HG02588 (cell line): Measurements from ENCODE around the gene CDCA3.

Experiments
- ATAC-seq: cut with Tn5 transposase; IDR thresholded peaks from one replicate; pipeline ENCODE4 v1.9.1; 2021; ENCODE audit warnings: mild to moderate bottlenecking, moderate library complexity; ENCODE audit not compliant: unreplicated experiment

The CDCA3 gene

DNA sequence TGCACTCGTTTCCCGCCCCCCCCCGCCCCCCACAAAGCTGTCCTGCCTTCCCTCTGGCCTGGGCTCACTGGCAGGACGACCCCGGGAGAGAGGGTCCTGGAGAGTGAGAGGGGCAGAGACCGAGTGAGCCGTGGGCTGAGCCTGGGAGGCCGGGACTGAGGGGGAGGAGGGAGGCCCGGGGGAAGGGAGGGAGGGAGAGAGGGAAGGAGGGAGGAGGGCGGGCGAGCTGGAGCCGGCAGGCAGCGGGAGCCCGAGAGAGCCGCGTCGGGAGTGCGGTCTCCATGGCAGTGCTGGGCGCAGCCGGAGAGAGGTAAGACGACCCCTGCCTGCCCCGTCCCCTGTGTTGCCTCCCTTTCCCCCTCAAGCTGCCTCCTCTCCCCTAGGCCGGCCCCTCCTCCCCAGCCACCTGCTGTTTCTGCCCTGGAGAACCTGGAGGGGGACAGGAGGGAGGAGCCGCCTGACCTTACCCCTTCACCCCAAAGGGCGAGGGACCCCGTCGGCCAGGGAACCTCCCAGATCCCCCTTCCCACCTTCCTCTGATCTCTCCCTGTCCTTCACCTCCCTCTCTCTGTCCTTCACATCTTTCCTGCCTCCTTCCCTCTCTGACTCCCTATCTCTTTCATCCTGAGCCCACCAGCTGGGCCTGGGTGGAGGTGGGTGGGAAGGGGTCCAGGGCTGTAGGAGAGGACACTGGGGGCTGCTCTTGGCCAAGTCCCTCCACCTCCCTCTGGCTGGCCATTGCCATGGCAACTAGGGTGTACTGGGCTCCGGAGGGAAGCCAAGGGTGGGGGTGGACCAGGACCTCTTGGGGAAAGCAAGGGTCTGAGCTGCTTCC lies 29.3 kb downstream of the CDCA3 start, which contains the start of gene GPR162:
Gene GPR162 (plus strand): TSS at position 231 of the 835 bp plus-strand sequence. CDS start 2,078 bp downstream, outside the sequence.
- ATAC-seq, result no peak

- ATAC-seq, result no peak
Observed at GRCh38 chr12:6820166-6820565, 30.9 kb downstream of the CDCA3 start.

DNA sequence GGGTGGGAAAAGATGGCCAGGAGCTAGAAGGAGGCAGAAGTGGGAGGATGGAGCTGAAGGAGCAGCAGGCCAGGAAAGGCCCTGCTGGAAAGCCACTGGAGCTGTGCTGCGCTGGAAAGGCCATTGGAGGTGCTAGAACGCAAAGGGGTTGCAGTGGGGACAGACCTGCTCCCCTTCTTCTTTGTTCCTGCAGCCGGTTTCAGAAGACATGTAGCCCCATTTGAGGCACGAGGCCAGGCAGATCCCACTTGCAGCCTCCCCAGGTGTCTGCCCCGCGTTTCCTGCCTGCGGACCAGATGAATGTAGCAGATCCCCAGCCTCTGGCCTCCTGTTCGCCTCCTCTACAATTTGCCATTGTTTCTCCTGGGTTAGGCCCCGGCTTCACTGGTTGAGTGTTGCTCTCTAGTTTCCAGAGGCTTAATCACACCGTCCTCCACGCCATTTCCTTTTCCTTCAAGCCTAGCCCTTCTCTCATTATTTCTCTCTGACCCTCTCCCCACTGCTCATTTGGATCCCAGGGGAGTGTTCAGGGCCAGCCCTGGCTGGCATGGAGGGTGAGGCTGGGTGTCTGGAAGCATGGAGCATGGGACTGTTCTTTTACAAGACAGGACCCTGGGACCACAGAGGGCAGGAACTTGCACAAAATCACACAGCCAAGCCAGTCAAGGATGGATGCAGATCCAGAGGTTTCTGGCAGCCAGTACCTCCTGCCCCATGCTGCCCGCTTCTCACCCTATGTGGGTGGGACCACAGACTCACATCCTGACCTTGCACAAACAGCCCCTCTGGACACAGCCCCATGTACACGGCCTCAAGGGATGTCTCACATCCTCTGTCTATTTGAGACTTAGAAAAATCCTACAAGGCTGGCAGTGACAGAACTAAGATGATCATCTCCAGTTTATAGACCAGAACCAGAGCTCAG lies 31.7 kb downstream of the CDCA3 start:
- no peak for ATAC-seq

DNA sequence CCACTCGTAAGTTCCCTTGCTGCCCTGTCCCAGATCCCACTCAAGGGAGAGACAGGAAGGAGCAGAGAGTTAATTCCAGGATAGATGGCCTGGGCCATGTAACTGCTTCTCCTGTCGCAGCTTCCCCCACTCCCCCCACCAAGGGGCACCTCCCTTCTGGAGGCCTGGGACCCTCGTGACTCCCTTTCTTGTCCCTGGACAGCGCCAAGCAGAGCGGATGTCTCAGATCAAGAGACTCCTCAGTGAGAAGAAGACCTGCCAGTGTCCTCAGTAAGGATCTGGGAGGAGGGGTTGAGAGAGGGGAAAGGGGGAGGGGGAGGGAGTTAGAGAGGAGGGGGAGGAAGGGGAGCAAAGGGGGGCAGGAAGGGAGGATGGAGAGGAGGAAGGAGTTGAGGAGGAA lies 32.4 kb downstream of the CDCA3 start:
- ATAC-seq, result no peak

DNA sequence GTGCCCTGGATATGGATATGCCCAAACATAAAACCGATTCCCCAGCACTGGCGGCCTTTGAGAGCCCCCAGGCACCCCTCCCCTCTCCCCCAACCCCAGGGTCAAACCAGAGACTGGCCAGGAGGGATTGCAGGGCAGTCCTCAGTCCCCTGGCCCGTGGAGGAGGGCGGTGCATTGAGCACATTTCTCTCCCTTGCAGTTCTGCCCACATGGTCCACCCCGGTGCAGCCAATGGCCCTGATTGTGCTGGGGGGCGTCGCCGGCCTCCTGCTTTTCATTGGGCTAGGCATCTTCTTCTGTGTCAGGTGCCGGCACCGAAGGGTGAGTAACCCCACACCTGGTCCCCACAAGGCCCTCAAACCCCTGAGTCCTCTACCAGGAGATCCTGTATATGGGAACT lies 32.9 kb downstream of the CDCA3 start:
- no peak for ATAC-seq

GRCh38 chr12:6817662-6818157 lies 33.4 kb downstream of the CDCA3 start:
- no peak for ATAC-seq

DNA sequence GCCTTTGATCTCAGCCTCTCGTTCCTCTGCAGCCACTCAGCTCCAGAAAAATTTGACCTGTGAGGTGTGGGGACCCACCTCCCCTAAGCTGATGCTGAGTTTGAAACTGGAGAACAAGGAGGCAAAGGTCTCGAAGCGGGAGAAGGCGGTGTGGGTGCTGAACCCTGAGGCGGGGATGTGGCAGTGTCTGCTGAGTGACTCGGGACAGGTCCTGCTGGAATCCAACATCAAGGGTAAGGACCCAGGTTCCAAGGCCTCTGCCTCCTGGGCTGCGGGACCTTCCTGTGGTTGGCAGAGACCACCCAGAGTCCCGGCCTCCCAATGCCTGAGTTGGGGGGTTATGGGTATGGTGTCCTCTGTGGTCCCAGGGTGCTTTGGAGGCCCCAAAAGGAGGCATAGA lies 34.0 kb downstream of the CDCA3 start:
- no peak for ATAC-seq

- ATAC-seq, result no peak
Observed at GRCh38 chr12:6816598-6816997, 34.5 kb downstream of the CDCA3 start.

DNA sequence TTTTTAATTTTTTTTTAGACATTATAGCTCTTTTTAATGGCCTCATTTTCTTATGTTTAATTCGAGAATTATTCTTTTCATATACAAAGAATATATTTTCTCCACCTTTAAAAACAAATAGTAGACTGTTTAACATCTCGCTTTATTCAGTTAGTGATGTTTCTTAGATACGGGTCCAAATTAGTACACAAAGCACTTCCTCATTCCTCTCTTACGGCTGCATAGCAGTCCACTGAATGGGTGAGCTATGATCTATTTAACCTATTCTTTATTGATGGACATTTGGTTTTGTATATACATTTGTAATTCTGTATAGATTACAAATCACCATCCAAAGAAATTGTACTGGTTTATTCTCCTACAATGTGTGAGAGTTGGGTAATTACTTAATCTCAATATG lies 37.7 kb downstream of the CDCA3 start:
- no peak for ATAC-seq

DNA sequence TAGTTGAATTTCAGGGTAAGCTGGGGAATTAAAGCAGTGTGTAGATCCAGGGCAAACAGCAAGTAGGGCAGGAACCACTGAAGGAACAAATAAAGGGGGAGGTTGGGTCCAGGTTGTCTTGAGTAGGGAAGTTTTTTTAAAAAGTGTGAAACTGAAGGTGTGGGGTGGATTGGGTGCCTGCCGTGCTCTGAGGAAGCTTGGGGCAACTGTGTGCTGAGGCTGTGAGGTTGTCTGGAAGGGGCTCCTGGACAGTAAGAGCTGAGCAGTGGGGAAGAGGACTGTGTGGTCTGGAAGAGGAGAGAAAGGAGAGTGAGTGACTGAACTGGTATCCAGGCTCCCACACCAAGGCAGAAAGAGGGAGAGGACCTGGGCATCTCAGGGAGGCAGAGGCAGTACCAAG lies 40.3 kb downstream of the CDCA3 start:
- no peak for ATAC-seq

DNA sequence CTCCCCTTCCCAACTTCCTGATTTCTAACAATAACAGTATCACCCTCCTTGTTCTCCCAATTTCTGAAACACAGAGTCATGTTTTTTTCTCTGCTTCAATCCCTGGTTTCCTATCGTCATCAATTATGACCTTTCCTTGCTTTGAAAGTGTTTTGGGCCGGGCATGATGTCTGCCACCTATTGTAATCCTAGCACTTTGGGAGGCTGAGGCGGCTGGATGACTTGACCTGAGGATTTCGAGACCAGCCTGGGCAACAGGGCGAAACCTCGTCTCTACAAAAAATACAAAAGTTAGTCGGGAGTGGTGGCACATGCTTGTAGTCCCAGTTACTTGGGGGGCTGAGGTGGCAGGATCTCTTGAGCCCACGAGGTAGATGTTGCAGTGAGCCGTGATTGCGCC lies 42.0 kb downstream of the CDCA3 start:
- no peak for ATAC-seq

GRCh38 chr12:6807170-6807569 lies 43.9 kb downstream of the CDCA3 start:
- no peak for ATAC-seq

DNA sequence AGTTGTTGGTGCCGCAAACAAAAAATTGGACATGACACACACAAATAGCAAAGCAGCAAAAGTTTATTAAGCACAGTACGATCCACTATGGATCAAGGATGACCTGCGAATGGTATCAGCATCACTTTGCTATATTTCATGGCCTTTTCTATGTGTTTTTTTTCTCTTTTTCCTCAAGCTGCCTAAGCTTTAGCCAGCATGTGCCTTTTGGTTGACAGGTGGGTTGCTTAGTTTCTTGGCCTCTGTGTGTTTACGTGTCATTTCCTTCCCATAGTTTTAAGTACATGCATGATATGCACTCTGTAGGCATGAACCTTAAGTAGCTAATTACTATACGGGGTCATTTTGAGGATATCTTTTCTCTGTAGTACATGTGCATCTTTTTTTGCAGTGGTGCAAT lies 51.9 kb downstream of the CDCA3 start:
- ATAC-seq, result no peak
